GOT3 (cell line): ENCODE data around the gene GAB1.

Experiments used
- DNase-seq: peaks from one replicate; lab custom pipeline; 2025; ENCODE audit warnings: mixed read lengths; lab: John Stamatoyannopoulos, UW

GAB1 gene

GRCh38 chr4:143336781-143337599, at the start of gene GAB1:
TSS of gene GAB1 (plus strand) at chr4:143336876. CDS start at chr4:143337189, 313 bp downstream.
- DNase-seq: peak; percentile 16

DNA sequence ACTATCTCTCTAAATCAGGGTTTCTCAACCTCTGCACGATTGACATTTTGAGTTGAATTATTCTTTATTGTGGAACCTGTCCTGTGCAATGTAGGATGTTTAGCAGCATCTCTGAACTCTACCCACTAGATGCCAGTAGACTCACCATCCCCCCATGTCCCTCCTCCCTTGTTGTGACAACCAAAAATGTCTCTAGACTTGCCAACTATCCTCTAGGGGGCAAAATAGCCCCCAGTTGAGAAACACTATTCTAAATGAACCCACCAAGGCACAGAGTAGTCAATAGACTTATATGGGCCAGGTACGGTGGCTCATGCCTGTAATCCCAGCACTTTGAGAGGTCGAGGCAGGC, 49.1 kb upstream of the GAB1 start:
- no peak for DNase-seq

- DNase-seq: no peak
These were observed 48.5 kb upstream of the GAB1 start for GRCh38 chr4:143288171-143288570.

- DNase-seq: no peak
These were observed 47.3 kb upstream of the GAB1 start for GRCh38 chr4:143289370-143289769.

GRCh38 chr4:143291314-143291713, 45.4 kb upstream of the GAB1 start:
- DNase-seq: no peak

- no peak for DNase-seq
These were observed 43.8 kb upstream of the GAB1 start for GRCh38 chr4:143292858-143293257.

DNA sequence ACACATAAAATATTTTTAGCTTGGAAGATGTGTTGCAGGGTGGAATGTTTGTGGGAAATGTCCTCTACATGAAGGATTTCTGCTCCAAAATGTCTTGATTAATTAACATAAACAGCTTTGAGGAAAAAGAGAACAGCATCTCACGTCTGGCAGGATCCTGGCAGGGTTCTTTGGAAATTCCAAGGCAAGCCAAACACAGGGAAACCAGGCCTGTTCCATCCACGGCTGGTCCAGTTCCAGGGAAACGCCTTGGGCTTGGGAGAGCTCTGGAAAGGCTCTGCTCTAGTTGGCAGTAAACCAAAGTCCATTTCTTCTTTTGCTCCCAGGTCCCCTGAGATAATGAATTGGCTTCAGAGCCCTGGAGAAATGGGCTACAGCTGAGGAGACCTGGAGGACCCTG, 42.4 kb upstream of the GAB1 start:
- DNase-seq: no peak

- DNase-seq: no peak
These were observed 41.9 kb upstream of the GAB1 start for GRCh38 chr4:143294710-143295275.

- no peak for DNase-seq
These were observed 40.1 kb upstream of the GAB1 start for GRCh38 chr4:143296397-143297067.

GRCh38 chr4:143300860-143301259, 35.8 kb upstream of the GAB1 start:
- DNase-seq: no peak

DNA sequence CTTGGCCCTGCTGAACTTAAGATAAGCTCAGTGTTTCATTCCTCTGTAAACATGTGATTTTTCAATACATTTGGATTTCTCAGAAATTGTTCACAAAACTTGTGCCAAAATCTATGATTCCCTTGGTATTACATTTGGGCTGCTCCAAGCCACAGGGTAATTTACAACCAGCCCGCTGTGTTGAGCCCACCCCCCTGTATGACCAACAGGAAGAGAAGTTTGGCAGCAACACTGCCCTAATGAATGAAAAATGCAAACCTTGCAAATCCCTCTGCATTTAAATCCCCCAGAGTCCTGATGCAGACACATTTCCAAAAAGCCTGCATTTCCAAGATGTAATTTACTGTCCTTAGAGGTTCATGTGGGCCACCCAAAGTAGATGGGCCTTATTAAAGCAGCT, 34.1 kb upstream of the GAB1 start:
- DNase-seq: no peak

- DNase-seq: no peak
These were observed 29.9 kb upstream of the GAB1 start for GRCh38 chr4:143306788-143307187.

GRCh38 chr4:143307531-143307930, 29.1 kb upstream of the GAB1 start:
- no peak for DNase-seq

GRCh38 chr4:143308377-143308776, 28.3 kb upstream of the GAB1 start:
- no peak for DNase-seq

DNA sequence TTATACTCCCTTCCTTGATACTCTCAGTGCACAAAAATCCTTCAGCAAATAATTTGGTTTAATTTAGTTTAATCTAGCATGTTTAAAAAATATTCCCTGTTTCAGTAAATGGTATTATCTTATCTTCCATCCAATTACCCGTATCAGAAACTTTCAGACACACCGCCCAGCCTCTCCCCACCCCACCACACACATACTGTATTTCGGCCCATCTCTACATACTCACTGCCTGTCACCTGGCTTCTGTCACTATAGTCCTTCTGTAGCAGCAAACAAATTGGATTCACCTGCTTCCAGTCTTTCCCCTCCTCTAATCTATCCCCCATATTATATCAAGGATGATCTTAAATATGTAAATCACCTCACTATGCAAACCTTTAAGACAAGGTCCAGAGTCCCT, 24.8 kb upstream of the GAB1 start:
- DNase-seq: no peak

DNA sequence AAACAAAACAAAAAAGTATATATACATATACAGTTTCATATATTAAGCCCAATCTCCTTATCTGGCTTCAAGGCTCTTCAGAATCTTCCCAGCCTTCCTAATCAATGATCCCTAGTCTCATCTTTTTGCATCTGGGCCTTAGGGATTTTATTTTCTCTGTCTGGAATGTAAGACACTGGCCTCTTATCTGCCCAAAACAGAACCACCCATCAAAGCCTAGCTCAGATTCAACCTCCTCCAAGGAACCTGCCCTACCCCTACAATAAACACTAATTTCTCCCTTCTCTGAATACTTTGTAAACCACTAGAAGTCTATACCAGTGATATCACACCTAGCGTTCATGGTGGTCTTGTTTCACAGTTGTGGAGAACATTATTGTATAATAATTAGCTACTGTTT, 23.2 kb upstream of the GAB1 start:
- no peak for DNase-seq

DNA sequence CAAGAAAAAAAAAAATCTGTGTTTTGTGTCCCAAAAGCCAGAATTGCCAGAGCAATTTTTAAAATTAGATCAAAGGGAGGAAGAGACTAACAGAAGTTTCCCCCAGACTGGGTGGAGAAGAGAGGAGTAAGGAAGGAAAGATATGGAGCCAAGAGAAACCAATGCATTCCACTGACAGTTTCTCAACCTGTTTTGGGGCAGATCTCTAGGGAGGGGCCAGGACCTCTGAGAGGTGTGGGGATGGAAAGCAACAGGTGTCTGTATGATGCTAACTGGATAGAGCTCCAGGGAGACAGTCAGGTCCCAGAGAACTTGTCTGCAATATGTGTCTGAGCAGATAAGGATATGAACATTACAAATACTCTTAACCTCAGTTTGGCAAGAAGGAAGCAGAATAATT, 22.7 kb upstream of the GAB1 start:
- DNase-seq: no peak

DNA sequence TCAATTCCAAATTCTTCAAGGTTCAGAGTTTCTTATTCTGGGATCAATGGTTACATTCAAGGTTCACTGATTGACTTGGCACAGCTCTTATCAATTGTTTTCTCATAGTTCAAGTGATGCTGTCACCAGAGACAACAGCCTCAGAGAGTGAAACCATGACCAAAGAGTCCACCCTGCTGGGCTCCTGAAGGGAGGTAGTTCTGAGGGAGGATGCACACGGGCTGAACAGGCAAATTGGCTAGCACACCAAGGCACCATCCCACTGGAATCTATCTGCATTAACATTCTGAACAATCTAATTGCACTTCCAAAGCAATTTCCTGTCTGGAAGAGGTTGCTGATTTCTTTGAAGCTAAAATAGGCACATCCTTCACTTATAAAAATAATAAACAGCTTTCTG, 16.6 kb upstream of the GAB1 start:
- no peak for DNase-seq

GRCh38 chr4:143326735-143327134, 9.9 kb upstream of the GAB1 start:
- DNase-seq: no peak

- no peak for DNase-seq
These were observed 6.7 kb upstream of the GAB1 start for GRCh38 chr4:143329985-143330384.

DNA sequence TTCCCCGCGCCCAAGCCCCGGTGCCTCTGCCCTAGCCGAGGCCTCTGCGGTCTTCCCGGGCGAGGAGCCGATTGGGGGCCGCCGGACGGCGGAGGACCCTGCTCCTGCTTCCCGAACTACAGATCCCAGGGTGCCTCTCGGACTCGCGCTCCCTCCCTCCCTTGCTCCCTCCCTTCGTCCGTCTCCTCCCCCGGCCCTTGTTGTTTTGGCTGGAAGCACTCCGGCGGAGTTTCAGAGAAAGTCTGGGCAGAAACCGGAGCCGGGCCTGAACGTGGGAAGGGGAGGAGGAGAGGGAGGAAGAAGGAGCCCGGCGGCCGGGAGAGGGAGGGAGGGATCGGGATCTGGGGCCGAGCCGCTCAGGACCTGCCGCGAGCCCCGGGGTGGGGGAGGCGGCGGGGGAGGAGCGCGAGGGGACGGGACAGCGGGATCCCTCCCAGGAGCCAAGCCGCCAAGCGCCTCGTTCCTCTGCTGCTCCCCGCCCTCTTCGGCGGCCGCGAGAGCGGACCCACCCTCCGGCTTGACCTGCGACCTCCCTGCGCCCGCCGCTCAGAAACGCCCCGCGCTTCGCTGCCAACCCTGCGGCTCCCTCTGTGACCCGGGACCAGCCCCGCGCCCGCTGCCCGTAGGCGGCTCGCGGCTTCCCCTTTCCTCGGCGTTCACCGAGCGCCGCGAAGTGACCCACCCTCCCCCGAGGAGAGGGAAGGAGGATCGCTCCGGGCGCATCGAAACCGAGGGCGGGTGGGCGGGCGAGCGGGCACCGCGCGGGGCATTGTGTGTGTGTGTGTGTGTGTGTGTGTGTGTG, 496 bp upstream of the GAB1 start:
- DNase-seq: peak; percentile 25

- no peak for DNase-seq
These were observed 1.1 kb downstream of the GAB1 start for GRCh38 chr4:143337600-143338287.
